AG09319 (cell line): Measurements from ENCODE around the gene PEX26.

Experiments
- DNase-seq: peaks from one replicate; pipeline ENCODE4 v3.0.0-alpha.2; 2010; ENCODE audit warnings: low read depth; ENCODE audit errors: extremely low read depth
- TF ChIP-seq, protein P1 (sequence below): IDR thresholded peaks from 2 replicates; pipeline ENCODE4 v1.5.1; 2011; ENCODE audit warnings: low read depth, mild to moderate bottlenecking, inconsistent platforms, low read length, moderate library complexity

The PEX26 gene

DNA sequence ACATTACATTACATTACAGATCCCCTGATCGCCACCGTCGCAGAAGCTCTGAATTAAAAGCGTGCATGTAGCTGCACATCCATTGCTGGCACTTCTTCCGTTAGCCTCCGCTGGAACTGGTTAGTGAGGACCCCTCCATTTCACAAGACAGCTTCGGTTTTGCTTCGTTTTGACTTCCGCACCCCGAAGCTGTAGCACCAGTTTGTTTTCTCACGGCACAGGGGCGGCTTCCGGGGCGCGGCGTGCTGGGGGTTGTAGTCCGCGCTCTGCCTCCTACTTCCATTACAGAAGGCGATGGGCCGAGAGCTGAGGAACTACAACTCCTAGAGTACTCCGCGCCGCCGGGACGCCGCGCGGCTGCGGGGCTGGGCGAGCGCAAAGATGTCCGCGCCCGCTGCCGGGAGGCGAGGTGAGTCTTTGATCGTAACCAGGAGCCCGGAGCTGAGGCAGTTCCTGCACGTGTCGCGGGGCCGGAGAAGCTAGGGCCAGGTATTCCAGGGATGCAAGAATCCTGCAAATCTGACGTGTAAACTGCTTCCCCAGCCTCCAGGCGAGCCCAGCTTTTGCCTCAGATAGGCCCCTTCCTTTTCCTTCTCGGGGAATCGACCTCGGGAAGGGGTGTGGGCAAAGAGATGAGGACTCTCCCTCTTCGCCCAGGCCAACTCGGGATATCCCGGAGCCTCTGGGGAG lies at the start of gene PEX26:
PEX26 (plus strand) TSS at position 352 of the 690 bp plus-strand sequence. CDS start 387 bp downstream, outside the sequence.
- TF ChIP-seq, protein P1, sequence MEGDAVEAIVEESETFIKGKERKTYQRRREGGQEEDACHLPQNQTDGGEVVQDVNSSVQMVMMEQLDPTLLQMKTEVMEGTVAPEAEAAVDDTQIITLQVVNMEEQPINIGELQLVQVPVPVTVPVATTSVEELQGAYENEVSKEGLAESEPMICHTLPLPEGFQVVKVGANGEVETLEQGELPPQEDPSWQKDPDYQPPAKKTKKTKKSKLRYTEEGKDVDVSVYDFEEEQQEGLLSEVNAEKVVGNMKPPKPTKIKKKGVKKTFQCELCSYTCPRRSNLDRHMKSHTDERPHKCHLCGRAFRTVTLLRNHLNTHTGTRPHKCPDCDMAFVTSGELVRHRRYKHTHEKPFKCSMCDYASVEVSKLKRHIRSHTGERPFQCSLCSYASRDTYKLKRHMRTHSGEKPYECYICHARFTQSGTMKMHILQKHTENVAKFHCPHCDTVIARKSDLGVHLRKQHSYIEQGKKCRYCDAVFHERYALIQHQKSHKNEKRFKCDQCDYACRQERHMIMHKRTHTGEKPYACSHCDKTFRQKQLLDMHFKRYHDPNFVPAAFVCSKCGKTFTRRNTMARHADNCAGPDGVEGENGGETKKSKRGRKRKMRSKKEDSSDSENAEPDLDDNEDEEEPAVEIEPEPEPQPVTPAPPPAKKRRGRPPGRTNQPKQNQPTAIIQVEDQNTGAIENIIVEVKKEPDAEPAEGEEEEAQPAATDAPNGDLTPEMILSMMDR = no peak

DNA sequence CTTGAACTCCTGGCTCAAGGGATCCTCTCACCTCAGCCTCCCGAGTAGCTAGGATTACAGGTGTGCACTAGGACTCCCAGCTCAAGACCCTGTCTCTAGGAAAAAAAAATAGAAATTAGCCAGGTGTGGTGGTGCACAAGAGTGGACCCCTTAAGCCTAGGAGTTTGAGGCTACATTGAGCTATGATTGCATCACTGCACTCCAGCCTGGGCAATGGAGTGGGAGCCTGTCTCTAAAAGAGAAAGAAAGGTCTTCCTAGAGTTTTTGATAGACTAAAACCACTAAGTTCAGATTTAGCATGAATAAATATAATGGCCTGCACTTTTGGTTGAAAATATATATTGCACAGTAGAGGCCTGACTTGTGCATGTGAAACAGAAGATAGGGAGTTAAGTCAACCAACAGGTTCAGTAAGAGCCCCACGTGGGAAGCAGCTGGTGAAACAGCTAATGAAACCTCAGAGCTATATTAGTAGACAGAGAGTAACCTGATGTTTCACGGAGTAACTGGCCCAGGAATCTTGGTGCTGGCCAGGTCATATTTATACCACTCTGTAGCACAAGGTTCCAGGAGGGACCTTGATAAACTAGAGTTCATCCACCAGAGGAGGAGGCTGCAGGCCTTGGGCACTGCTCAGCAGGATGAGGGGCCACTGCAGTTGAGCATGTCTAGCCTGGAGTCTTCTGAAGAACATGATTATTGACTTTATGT lies 48.8 kb upstream of the PEX26 start:
- no peak for DNase-seq
- TF ChIP-seq, protein P1 = no peak

More for the DNA sequence above, at the start of gene PEX26:
- DNase-seq = peak; percentile 89

DNA sequence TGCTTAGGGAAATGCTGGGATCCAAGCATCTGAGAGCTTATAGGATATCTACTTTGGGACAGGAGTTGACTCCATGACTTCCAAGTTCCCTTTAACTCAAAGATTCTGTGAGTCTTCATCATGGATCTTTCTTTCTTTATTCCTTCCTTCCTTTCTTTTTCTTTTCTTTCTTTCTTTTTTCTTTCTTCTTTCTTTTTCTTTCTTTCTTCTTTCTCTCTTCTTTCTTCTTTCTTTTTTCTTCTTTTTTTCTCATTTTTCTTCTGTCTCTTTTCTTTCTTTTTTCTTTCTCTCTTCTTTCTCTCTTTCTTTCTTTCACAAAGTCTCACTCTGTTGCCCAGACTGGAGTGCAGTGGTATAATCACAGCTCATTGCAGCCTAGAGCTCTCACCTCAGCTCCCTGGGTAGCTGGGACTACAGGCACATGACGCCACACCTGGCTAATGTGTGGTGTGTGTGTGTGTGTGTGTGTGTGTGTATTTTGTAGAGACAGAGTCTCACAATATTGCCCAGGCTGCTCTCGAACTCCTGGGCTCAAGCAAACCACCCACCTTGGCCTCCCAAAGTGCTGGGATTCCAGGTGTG lies 48.0 kb upstream of the PEX26 start:
- TF ChIP-seq, protein P1 = no peak
- DNase-seq = no peak

DNA sequence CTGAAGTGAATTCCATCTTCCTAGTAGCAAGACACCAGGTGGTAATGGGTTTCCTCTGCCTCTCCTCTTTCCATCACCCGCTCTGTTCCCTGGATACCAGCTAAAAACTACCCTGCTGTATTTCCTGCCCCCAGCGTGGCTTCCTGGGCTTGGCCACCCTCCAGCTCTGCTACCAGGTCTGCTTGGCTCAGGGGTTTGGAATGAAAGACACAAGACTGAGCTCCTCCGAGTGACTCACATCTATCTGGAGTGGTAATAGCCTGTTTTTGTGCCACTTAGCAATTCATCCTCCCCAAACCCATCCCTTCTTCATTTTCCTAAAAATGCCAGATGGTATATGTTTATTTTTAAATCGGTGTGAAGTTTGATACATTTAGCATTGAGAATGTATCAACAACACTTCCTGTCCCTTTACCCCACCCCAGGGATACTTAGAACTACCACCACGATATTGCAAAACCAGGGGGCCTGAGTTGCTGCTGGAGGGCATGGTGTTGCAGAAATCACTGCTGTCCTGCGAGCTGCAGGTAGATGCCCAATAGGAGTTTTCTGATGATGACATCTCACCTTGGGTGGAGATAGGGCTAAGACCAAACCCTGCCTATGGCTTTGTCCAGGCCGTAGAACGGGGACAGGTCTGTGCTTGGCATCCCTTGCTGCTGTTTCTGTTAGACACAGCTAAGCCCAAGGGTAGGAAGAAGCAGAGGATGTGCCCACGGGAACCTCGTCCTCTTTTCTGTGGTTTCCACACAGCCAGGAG lies 45.9 kb upstream of the PEX26 start:
- TF ChIP-seq, protein P1 = no peak
- DNase-seq = peak; percentile 49

DNA sequence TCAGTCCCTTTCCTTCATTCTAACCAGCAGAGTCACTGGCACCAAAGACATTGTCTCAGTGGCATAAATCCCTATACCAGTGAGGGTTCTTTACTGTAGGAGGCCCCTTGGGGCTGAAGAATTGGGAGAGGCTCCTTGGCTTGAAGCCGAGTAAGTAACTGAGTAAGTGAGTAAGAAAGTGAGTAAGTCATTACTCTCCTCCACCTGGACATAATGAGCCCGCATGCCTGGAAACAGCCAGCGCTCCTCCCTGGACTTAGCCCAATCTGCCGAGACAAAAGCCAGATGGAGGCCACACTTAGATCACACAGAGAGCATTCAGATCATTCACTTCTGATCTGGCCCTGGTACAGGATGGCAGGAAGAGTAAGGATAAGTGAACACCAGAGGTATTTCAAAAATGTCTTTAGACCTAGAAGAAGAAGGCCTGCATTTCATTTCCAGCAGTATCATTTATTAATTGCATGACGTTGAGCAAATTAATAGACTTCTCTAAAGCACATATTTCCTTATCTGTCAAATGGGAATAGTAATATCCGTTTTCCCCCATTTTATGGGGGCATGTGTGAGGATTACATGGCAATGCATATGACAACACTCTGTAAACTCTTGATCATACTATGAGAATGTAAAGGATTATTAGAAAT lies 45.2 kb upstream of the PEX26 start:
- TF ChIP-seq, protein P1 = no peak
- no peak for DNase-seq

DNA sequence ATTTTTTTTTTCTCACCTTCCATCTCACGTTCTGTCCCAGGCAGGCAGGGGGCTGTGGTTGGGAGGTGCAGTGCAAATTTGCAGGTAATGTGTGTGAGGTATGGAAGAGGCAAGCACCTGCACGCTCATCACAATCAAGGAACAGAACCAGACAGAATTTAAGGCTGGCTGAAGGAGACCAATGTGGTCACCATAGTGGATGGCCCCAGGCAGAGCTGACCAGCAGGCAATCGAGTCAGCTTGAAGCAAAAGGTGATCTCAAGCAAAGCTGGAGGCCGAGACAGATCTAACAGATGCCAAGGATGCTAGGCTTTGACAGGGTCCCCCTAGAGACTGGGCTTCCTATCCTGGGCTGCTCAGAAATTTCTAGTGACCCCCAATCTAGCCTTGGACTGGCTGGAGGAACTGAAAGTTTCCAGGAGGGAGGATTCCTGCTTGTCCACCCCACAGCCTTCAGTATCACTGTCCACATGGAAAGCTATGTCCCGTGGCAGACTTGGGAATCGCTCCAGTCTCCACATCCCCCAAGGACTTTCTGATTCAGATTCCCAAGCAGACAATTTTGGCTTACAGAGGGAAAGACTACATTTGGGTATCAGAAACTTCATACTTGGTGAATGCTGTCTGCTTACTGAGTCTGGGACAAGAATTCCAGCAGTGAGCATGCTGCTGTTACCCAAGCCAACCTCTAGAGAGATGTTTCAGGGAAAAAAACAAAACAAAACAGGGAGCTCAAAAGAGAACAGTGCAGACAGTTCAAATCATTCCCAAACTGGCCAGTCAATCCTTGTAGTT lies 44.4 kb upstream of the PEX26 start:
- TF ChIP-seq, protein P1 = no peak; the same call in 1 of the 2 replicates
- peak; percentile 44 for DNase-seq
